AG04449 (cell line): ENCODE data around the gene SDHB.

Experiments
- CTCF ChIA-PET: fragments of 350-600 bp; formaldehyde crosslinking; extraction: SDS; loops from one replicate; lab custom pipeline; 2021; ENCODE audit warnings: antibody characterized with exemption; lab: Yijun Ruan, JAX
- POLR2A ChIA-PET: fragments of 400-600, 350-600 bp; formaldehyde crosslinking; extraction: SDS; loops from one replicate; lab custom pipeline; 2020; ENCODE audit warnings: antibody characterized with exemption, inconsistent platforms; lab: Yijun Ruan, JAX
- DNase-seq: peaks from one replicate; pipeline ENCODE4 v3.0.0-alpha.2; 2010; ENCODE audit warnings: low read depth, low spot score
- H3K4me3 ChIP-seq: 2 replicates; pipeline ENCODE4 v1.5.1; 2011; ENCODE audit warnings: low read depth, mild to moderate bottlenecking, control low read depth, low read length
- TF ChIP-seq, protein P1 (sequence below): IDR thresholded peaks from one replicate; pipeline ENCODE4 v1.5.1; 2011; ENCODE audit warnings: mild to moderate bottlenecking, moderate library complexity, low read length, control low read depth, inconsistent platforms; ENCODE audit not compliant: insufficient read depth; ENCODE audit errors: missing control alignments

Gene SDHB

GRCh38 chr1:16980473-16981268 is 73.2 kb downstream of the SDHB start, which contains the start of gene MFAP2:
TSS of gene MFAP2 (minus strand) at chr1:16980620. CDS start at chr1:16978273, 2,347 bp downstream.
- peak within 1 kb of the TSS; percentile 76 for H3K4me3 ChIP-seq
- no peak for DNase-seq
- ChIA-PET POLR2A (interaction anchor here (0.6 to 1.7 kb wide), 7 partner anchors 8 to 816 kb away, joined by 3 to 8 read pairs (median 3); no protein-coding TSS in a partner anchor), CTCF (interaction anchor here (0.5 to 5.5 kb wide), 4 partner anchors 13 to 65 kb away, joined by 3 to 38 read pairs (median 8); no protein-coding TSS in a partner anchor)
- TF ChIP-seq, protein P1, sequence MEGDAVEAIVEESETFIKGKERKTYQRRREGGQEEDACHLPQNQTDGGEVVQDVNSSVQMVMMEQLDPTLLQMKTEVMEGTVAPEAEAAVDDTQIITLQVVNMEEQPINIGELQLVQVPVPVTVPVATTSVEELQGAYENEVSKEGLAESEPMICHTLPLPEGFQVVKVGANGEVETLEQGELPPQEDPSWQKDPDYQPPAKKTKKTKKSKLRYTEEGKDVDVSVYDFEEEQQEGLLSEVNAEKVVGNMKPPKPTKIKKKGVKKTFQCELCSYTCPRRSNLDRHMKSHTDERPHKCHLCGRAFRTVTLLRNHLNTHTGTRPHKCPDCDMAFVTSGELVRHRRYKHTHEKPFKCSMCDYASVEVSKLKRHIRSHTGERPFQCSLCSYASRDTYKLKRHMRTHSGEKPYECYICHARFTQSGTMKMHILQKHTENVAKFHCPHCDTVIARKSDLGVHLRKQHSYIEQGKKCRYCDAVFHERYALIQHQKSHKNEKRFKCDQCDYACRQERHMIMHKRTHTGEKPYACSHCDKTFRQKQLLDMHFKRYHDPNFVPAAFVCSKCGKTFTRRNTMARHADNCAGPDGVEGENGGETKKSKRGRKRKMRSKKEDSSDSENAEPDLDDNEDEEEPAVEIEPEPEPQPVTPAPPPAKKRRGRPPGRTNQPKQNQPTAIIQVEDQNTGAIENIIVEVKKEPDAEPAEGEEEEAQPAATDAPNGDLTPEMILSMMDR, result no peak

GRCh38 chr1:16979475-16980327 is 74.1 kb downstream of the SDHB start:
- peak overlapping the region; percentile 76 for H3K4me3 ChIP-seq
- TF ChIP-seq, protein P1, result no peak
- POLR2A ChIA-PET, result interaction anchor here (0.6 to 1.9 kb wide), 6 partner anchors 10 to 75 kb away, joined by 4 to 10 read pairs (median 4); no protein-coding TSS in a partner anchor
- no peak for DNase-seq
- CTCF ChIA-PET, result interaction anchor here (1.3 to 5.5 kb wide), 4 partner anchors 14 to 29 kb away, joined by 3 to 38 read pairs (median 14); no protein-coding TSS in a partner anchor

GRCh38 chr1:16978567-16979474 is 75.0 kb downstream of the SDHB start:
- peak overlapping the region; percentile 76 for H3K4me3 ChIP-seq
- CTCF ChIA-PET, result interaction anchor here (1.0 to 5.5 kb wide), 10 partner anchors 9 to 77 kb away, joined by 3 to 38 read pairs (median 4); no protein-coding TSS in a partner anchor
- DNase-seq, result peak; percentile 84
- POLR2A ChIA-PET, result interaction anchor here (0.7 to 1.9 kb wide), 7 partner anchors 9 to 74 kb away, joined by 3 to 10 read pairs (median 4); no protein-coding TSS in a partner anchor
- TF ChIP-seq, protein P1, result no peak

DNA sequence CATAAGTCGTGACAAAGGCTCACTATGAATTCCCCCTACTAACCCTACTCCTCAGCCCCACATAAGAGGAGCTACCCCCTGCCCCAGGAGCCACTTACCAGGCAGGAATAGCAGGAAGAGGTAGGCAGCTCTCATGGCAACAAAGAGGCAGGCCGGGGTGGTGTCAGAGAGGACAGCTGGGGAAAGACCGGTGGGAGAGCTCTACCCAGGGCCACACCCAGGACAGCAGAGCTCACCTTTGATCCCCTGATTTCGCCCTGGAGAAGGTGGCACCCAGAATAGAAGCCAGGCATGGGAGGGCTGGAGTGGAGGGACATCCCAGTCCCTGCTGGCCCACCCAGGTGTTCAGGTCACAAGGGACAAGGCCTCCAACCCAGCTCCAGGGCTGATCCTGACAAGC is 75.7 kb downstream of the SDHB start:
- H3K4me3 ChIP-seq, result peak overlapping the region; percentile 32
- ChIA-PET CTCF (interaction anchor here (0.6 to 5.5 kb wide), 10 partner anchors 9 to 78 kb away, joined by 3 to 38 read pairs (median 4); no protein-coding TSS in a partner anchor), POLR2A (interaction anchor here (0.6 to 1.9 kb wide), 5 partner anchors 10 to 35 kb away, joined by 3 to 10 read pairs (median 4); no protein-coding TSS in a partner anchor)
- TF ChIP-seq, protein P1, result no peak
- DNase-seq, result no peak

DNA sequence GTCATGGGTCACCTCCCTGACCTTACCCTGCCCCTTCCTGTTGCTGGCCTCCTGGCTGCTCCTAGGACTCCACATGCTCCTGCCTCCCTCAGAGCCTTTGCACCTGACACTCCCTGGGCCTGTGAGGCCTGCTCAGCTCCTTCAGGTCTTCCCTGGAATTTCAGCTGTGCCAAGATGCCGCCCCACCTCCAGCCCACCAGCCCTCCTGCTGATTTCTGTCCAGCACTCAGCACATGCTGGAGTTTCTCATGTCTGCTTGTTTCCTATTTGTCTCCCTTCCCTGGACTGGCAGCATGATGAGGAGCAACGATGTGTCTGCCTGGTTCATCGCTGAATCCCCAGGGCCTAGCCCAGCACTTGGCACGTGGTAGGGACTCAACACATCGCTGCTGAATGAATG is 76.5 kb downstream of the SDHB start:
- TF ChIP-seq, protein P1, result no peak
- no peak overlapping the region for H3K4me3 ChIP-seq
- no peak for DNase-seq
- ChIA-PET CTCF (interaction anchor here (0.6 to 5.5 kb wide), 4 partner anchors 12 to 68 kb away, joined by 3 to 38 read pairs (median 11); no protein-coding TSS in a partner anchor), POLR2A (no interaction called here)
